K562 (cell line): Measurements from ENCODE around the gene PRM2. TPM values are rescaled to one million over a fixed set of nuclear protein-coding genes. Genes with fewer than 3 reads are reported as not detected.

Experiments used
- ATAC-seq: fragments of 200-7000 bp; cut with Tn5 transposase; 3 replicates; pipeline ENCODE4 v1.9.1; 2020; ENCODE audit warnings: moderate library complexity
- BruUV-seq: library from RNA; stranded (reverse); fragments of 400-500 nt; replicated peaks from 2 replicates; lab custom pipeline; 2021; lab: Mats Ljungman, UMichigan
- CTCF ChIA-PET: fragments of 300-600 bp; formaldehyde crosslinking; extraction: SDS; loops from one replicate; lab custom pipeline; 2021; ENCODE audit warnings: low intra/inter-chr PET ratio; lab: Yijun Ruan, JAX
- POLR2A ChIA-PET: fragments of 300-600, 350-650 bp; sonication (Branson Sonifier 250); formaldehyde crosslinking; extraction: SDS; loops from one replicate; lab custom pipeline; 2021; ENCODE audit warnings: antibody characterized with exemption, inconsistent platforms; lab: Yijun Ruan, JAX
- DNase-seq, 4 experiments: peaks; one replicate each; pipeline versions ENCODE4 v3.0.0 to v3.0.0-alpha.2; 2011 to 2018; ENCODE audit warnings: low spot score in 3 of 4, mixed read lengths in 3 of 4; ENCODE audit errors: extremely low read depth in 1 of 4
- FAIRE-seq: peaks from 2 replicates; lab custom pipeline; 2011; peaks lifted over from hg19 to GRCh38; lab: Jason Lieb, UNC
- H2AFZ ChIP-seq: 2 replicates; pipeline ENCODE4 v1.6.0; 2011; ENCODE audit warnings: low read depth, low read length, control low read depth, inconsistent platforms
- H3K27ac ChIP-seq: fragments of 200-600 bp; 3 replicates; pipeline ENCODE4 v1.8.0; 2011; ENCODE audit warnings: low read depth, mild to moderate bottlenecking, control low read depth, inconsistent platforms, low read length, moderate library complexity, mixed read lengths; ENCODE audit errors: extremely low read depth
- H3K27me3 ChIP-seq, 2 experiments: fragments of 300-600 bp in 1 of 2; 2 replicates in 1 of 2; 3 replicates in 1 of 2; pipeline versions ENCODE4 v1.6.0 to v1.8.0; 2011; ENCODE audit warnings: inconsistent platforms in 2 of 2, low read length in 2 of 2, mild to moderate bottlenecking in 1 of 2, mixed read lengths in 1 of 2, moderate library complexity in 1 of 2; ENCODE audit not compliant: control insufficient read depth in 2 of 2, insufficient read depth in 2 of 2
- H3K36me3 ChIP-seq: fragments of 300-600 bp; 3 replicates; pipeline ENCODE4 v1.8.0; 2011; ENCODE audit warnings: mild to moderate bottlenecking, low read length, inconsistent platforms; ENCODE audit not compliant: control insufficient read depth, insufficient read depth
- H3K4me1 ChIP-seq, 2 experiments: fragments of 200-600 bp in 1 of 2; replicated peaks in 1 of 2; 2 replicates in 1 of 2; 3 replicates in 1 of 2; pipeline versions ENCODE4 v1.5.1 to v1.8.0; 2011; ENCODE audit warnings: inconsistent platforms in 2 of 2, low read length in 2 of 2, mild to moderate bottlenecking in 1 of 2, mixed read lengths in 1 of 2, moderate library complexity in 1 of 2; ENCODE audit not compliant: control insufficient read depth in 2 of 2, insufficient read depth in 2 of 2
- H3K4me2 ChIP-seq: 2 replicates; pipeline ENCODE4 v1.6.1; 2011; ENCODE audit warnings: low read length, control low read depth, inconsistent platforms, mixed read lengths; ENCODE audit not compliant: insufficient read depth
- H3K4me3 ChIP-seq: fragments of 200-600 bp; sonication (generic), shearing (Covaris generic); 2 replicates; pipeline ENCODE4 v1.5.1; 2016; ENCODE audit warnings: control low read depth, inconsistent platforms
- H3K79me2 ChIP-seq: fragments of 200-600 bp; 3 replicates; pipeline ENCODE4 v1.8.0; 2011; ENCODE audit warnings: low read length, inconsistent platforms; ENCODE audit not compliant: control insufficient read depth, insufficient read depth
- H3K9ac ChIP-seq, 2 experiments: 2 replicates each; pipeline versions ENCODE4 v1.6.0 to v1.6.1; 2011; ENCODE audit warnings: low read depth in 2 of 2, low read length in 2 of 2, control low read depth in 1 of 2, inconsistent platforms in 1 of 2, mild to moderate bottlenecking in 1 of 2, mixed read lengths in 1 of 2; ENCODE audit not compliant: insufficient read depth in 1 of 2
- H3K9me1 ChIP-seq: one replicate; pipeline ENCODE4 v1.6.0; 2011; ENCODE audit warnings: inconsistent platforms, mild to moderate bottlenecking, low read length, moderate library complexity; ENCODE audit not compliant: control insufficient read depth, insufficient read depth
- H3K9me3 ChIP-seq: replicated peaks from 2 replicates; pipeline ENCODE4 v1.5.1; 2011; ENCODE audit warnings: low read depth, low read length, inconsistent platforms; ENCODE audit not compliant: control insufficient read depth, insufficient read depth
- H4K20me1 ChIP-seq: replicated peaks from 2 replicates; pipeline ENCODE4 v1.6.1; 2011; ENCODE audit warnings: low read length, inconsistent platforms, mixed read lengths; ENCODE audit not compliant: control insufficient read depth, insufficient read depth
- CBX8 ChIP-seq: fragments of 200-600 bp; sonication (generic); IDR thresholded peaks from 2 replicates; pipeline ENCODE4 v1.6.1; 2012; ENCODE audit warnings: borderline replicate concordance, mixed run types, low read depth, mild to moderate bottlenecking, moderate library complexity, mixed read lengths, low read length, control low read depth, inconsistent platforms; ENCODE audit not compliant: poor library complexity, severe bottlenecking; ENCODE audit errors: extremely low read depth
- IRF2 ChIP-seq: sonication (generic); formaldehyde crosslinking; IDR thresholded peaks from 2 replicates; pipeline ENCODE4 v1.8.1; 2022; ENCODE audit warnings: mild to moderate bottlenecking, missing genetic modification reagents
- MAFG ChIP-seq: fragments of 450-650 bp; conservative IDR thresholded peaks from 2 replicates; pipeline ENCODE4 v1.6.1; 2016; ENCODE audit warnings: missing genetic modification characterization, missing compliant biosample characterization
- MTA2 ChIP-seq: fragments of 450-650 bp; IDR thresholded peaks from 2 replicates; pipeline ENCODE4 v1.6.1; 2016; ENCODE audit warnings: low read depth
- NFIX ChIP-seq: fragments of 250-450 bp; sonication (Bioruptor Pico); IDR thresholded peaks from 2 replicates; pipeline ENCODE4 v1.4.0; 2020; ENCODE audit warnings: low read depth, mild to moderate bottlenecking, moderate library complexity
- NFRKB ChIP-seq: fragments of 450-650 bp; IDR thresholded peaks from 2 replicates; pipeline ENCODE4 v1.6.1; 2016; ENCODE audit warnings: low read depth
- POLR3A ChIP-seq: IDR thresholded peaks from 2 replicates; pipeline ENCODE4 v1.6.1; 2011; ENCODE audit warnings: borderline replicate concordance, mild to moderate bottlenecking, moderate library complexity; ENCODE audit not compliant: insufficient read length, insufficient read depth; ENCODE audit errors: extremely low read depth
- SMARCC2 ChIP-seq: fragments of 450-650 bp; IDR thresholded peaks from 2 replicates; pipeline ENCODE4 v1.6.1; 2017; ENCODE audit warnings: antibody characterized with exemption, moderate library complexity, mild to moderate bottlenecking, low read depth
- SNIP1 ChIP-seq: fragments of 450-650 bp; IDR thresholded peaks from 2 replicates; pipeline ENCODE4 v1.7.1; 2017; ENCODE audit warnings: low read depth, mild to moderate bottlenecking
- SUPT5H ChIP-seq: fragments of 450-650 bp; IDR thresholded peaks from 2 replicates; pipeline ENCODE4 v1.6.1; 2016
- ZC3H8 ChIP-seq: fragments of 450-650 bp; IDR thresholded peaks from 2 replicates; pipeline ENCODE4 v1.6.1; 2017
- ZNF212 ChIP-seq: fragments of 450-650 bp; formaldehyde crosslinking; IDR thresholded peaks from 2 replicates; pipeline ENCODE4 v1.4.0; 2020; ENCODE audit warnings: mild to moderate bottlenecking
- WGBS: fragments of 100-300 bp; shearing (Covaris generic); methylation state at CpG from one replicate; pipeline ENCODE4 v1.1.6; 2016; ENCODE audit warnings: low coverage, mixed read lengths; ENCODE audit not compliant: insufficient coverage; ENCODE audit errors: missing lambda C conversion rate; 5-methylcytosine and 5-hydroxymethylcytosine counted together
- in situ Hi-C: fragments of 300-500 bp; cut with MboI; formaldehyde crosslinking; loops from 4 replicates; pipeline ENCODE4 v1.15.0; 2018; ENCODE audit warnings: inconsistent platforms, mixed read lengths
- intact Hi-C: fragments of 100-400 bp; cut with micrococcal nuclease; formaldehyde crosslinking; loops from 2 replicates; pipeline ENCODE4 v1.14.2; 2022
- polyA plus RNA-seq, 8 experiments: library from polyadenylated mRNA; depleted of rRNA in 4 of 8; stranded (reverse) in 5 of 8; unstranded in 3 of 8; fragments of >200 nt; fragmentation: Nextera tagmentation in 2 of 8; fragmentation: Illumina TruSeq in 1 of 8; extraction: Ambion mirVana in 2 of 8; extraction: Trizol in 1 of 8; gene quantifications; 2 replicates each; pipeline versions ENCODE4 v1.2.1 to v1.2.3, GENCODE V29; 2011 to 2014; ENCODE audit warnings: inconsistent platforms in 1 of 8, missing spikeins in 1 of 8
- total RNA-seq, 7 experiments: library from RNA; depleted of rRNA in 6 of 7; stranded (reverse); fragments of >200 nt in 6 of 7; fragmentation: Illumina TruSeq in 2 of 7; extraction: Trizol in 2 of 7; gene quantifications; 2 replicates each; pipeline versions ENCODE4 v1.2.1 to v1.2.3, GENCODE V29; 2011 to 2021; ENCODE audit warnings: low replicate concordance in 1 of 7
- TF ChIP-seq, protein P1 (sequence below): IDR thresholded peaks from 3 replicates; pipeline ENCODE4 v1.6.1; 2011; ENCODE audit warnings: borderline replicate concordance, mild to moderate bottlenecking, moderate library complexity; ENCODE audit not compliant: insufficient read length; ENCODE audit errors: extremely low read depth
- TF ChIP-seq, protein P2 (sequence below): fragments of 450-650 bp; formaldehyde crosslinking; IDR thresholded peaks from 2 replicates; pipeline ENCODE4 v1.4.0; 2020; ENCODE audit warnings: mild to moderate bottlenecking

The PRM2 gene
- total and polyA plus RNA-seq, 9 of the 15 experiments (the other 6 are each of a cell fraction or from before 2014, with no cell fraction given), result not detected

DNA sequence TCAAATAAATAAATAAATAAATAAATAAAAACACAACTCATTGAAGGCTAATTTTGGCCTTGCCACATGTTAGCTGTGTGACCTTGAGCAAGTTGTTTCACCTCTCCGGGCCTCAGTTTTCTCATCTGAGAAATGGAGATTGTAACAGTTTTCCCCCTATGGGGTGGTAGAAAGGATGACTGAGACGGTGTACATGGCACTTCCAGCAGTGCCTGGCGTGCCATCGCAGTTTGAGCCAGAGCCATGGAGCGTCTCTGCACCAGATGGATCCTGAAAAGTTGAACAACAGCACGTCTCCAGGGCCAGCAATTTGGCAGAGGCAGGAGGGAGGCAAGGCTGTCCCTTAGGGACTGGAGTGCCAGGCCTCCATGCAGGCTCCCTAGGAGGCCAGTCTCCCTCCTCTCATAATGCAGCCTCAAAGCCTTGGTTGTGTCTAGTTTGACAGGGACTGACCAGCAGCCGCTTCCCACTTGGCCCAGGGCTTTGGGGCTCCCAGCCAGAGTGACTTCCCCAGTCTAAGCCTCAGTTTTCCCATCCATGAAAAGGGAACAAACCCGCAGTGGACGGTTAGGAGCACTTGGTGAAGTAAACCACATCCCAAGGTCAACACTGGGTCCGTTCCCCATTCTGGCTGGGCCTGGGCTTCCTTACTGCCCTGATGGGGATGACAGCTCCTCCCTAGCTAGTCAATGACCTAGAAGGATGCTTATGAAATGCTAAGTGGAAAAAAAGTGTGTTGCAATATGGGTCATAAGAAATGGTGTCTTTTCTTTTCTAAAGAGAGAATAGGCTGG, 39.6 kb downstream of the PRM2 start (continued):
- TF ChIP-seq MAFG (tag) (no peak), ZNF212 (CRISPR knock-in tag) (no peak), SUPT5H (no peak)
- TF ChIP-seq, all 486 proteins: peak for 9

DNA sequence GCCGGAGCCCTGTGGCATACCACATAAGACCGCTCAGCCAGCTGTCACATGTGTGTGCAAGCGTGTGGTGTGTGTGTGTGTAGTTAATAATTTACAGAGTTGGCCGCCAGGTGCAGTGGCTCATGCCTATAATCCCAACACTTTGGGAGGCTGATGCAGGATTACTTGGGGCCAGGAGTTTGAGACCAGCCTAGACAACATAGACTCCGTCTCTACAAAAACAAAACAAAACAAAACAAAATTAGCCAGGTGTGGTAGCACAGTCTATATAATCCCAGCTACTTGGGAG, 40.6 kb downstream of the PRM2 start:
- ATAC-seq (no peak), DNase-seq (no peak), FAIRE-seq (no peak)
- no peak overlapping the region for H3K27ac ChIP-seq
- no TSS peak for BruUV-seq
- H3K4me3 ChIP-seq, result no peak overlapping the region
- H2AFZ ChIP-seq, result peak overlapping the region; percentile 51; the same call in 1 of the 2 replicates
- H3K27me3 ChIP-seq, result no peaks in the 10 kb centered on the region
- intact Hi-C loops (no loop called here), in situ Hi-C loops (no loop called here)
- no peaks in the 10 kb centered on the region for H3K36me3 ChIP-seq
- WGBS, result 92% methylated on average over 5 of the region's 5 CpGs
- no peaks in the 10 kb centered on the region for H3K9me3 ChIP-seq
- H3K4me1 ChIP-seq, result peaks cover 59 to 68% of the 10 kb centered on the region in 2 experiments
- no peaks in the 10 kb centered on the region for H3K9me1 ChIP-seq
- ChIA-PET POLR2A (no interaction called here), CTCF (no interaction called here)
- no peak overlapping the region for H3K9ac ChIP-seq
- H3K79me2 ChIP-seq, result peaks cover 14% of the 10 kb centered on the region; the same call in 2 of the 3 replicates
- no peak overlapping the region for H3K4me2 ChIP-seq
- H4K20me1 ChIP-seq, result no peaks in the 10 kb centered on the region
- TF ChIP-seq NFIX (no peak), ZC3H8 (no peak), SNIP1 (no peak), NFRKB (no peak), POLR3A (no peak), SMARCC2 (no peak), IRF2 (no peak), CBX8 (no peak), MTA2 (no peak)
- TF ChIP-seq, protein P1, sequence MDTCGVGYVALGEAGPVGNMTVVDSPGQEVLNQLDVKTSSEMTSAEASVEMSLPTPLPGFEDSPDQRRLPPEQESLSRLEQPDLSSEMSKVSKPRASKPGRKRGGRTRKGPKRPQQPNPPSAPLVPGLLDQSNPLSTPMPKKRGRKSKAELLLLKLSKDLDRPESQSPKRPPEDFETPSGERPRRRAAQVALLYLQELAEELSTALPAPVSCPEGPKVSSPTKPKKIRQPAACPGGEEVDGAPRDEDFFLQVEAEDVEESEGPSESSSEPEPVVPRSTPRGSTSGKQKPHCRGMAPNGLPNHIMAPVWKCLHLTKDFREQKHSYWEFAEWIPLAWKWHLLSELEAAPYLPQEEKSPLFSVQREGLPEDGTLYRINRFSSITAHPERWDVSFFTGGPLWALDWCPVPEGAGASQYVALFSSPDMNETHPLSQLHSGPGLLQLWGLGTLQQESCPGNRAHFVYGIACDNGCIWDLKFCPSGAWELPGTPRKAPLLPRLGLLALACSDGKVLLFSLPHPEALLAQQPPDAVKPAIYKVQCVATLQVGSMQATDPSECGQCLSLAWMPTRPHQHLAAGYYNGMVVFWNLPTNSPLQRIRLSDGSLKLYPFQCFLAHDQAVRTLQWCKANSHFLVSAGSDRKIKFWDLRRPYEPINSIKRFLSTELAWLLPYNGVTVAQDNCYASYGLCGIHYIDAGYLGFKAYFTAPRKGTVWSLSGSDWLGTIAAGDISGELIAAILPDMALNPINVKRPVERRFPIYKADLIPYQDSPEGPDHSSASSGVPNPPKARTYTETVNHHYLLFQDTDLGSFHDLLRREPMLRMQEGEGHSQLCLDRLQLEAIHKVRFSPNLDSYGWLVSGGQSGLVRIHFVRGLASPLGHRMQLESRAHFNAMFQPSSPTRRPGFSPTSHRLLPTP, result no peak
- TF ChIP-seq, protein P2, sequence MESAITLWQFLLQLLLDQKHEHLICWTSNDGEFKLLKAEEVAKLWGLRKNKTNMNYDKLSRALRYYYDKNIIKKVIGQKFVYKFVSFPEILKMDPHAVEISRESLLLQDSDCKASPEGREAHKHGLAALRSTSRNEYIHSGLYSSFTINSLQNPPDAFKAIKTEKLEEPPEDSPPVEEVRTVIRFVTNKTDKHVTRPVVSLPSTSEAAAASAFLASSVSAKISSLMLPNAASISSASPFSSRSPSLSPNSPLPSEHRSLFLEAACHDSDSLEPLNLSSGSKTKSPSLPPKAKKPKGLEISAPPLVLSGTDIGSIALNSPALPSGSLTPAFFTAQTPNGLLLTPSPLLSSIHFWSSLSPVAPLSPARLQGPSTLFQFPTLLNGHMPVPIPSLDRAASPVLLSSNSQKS, result no peak
